Ovary (tissue), 3 donors: ENCODE results near the gene FLCN.

Experiments used
- CTCF ChIP-seq, 3 donors: fragments of 450-650 bp in 2 of 3; fragments of 200-600 bp in 1 of 3; IDR thresholded peaks; one replicate each; pipeline versions ENCODE4 v1.5.1 to v1.8.0; 2016 to 2022; ENCODE audit warnings: antibody characterized with exemption in 3 of 3, mild to moderate bottlenecking in 1 of 3
- POLR2A ChIP-seq: fragments of 450-650 bp; IDR thresholded peaks from one replicate; pipeline ENCODE4 v1.6.1; 2017; ENCODE audit warnings: antibody characterized with exemption, mild to moderate bottlenecking, moderate library complexity
- donor health status: DM: no; HTN: no; CAD: no.

- TF ChIP-seq CTCF (IDR thresholded peaks at IDR 0.05) (no peak), POLR2A (no peak)
These were observed 15.2 kb upstream of the FLCN start for GRCh38 chr17:17252149-17252661.
